Measurements from ENCODE around the gene KRT9. TPM values are rescaled to one million over a fixed set of nuclear protein-coding genes. Genes with fewer than 3 reads are reported as not detected.

KRT9 gene
- total RNA-seq, 1 experiment from 2014 or later, result not detected

GRCh38 chr17:41533613-41534012 lies 38.2 kb downstream of the KRT9 start:
- CTCF ChIA-PET, result no interaction called here
- no peak for DNase-seq (ENCODE audit: low spot score)
- no TSS peak for BruUV-seq (replicated peaks)

GRCh38 chr17:41532947-41533570 lies 38.8 kb downstream of the KRT9 start:
- no peak overlapping the region for H3K27ac ChIP-seq (ENCODE audit: low read depth, low read length, poor library complexity, severe bottlenecking)
- intact Hi-C loops (cut with micrococcal nuclease; ENCODE audit: unreplicated experiment), result no loop called here
- no peak overlapping the region for H3K4me3 ChIP-seq (ENCODE audit: low read depth, low read length, poor library complexity, severe bottlenecking)
- ChIA-PET POLR2A (ENCODE audit: low non-redundant PET) (no interaction called here), CTCF (no interaction called here)
- no peaks in the 10 kb centered on the region for H3K9me3 ChIP-seq (ENCODE audit: low read depth, low read length, poor library complexity, severe bottlenecking)
- no peaks in the 10 kb centered on the region for H3K4me1 ChIP-seq (ENCODE audit: insufficient read depth, low read length, poor library complexity, severe bottlenecking)
- H3K27me3 ChIP-seq (replicated peaks; ENCODE audit: insufficient read depth, low read depth, low read length, poor library complexity), result no peaks in the 10 kb centered on the region
- no peaks in the 10 kb centered on the region for H3K36me3 ChIP-seq (ENCODE audit: insufficient read depth, low read length, poor library complexity, severe bottlenecking)
- BruUV-seq (replicated peaks), result no TSS peak
- DNase-seq (ENCODE audit: low spot score), result no peak
- TF ChIP-seq EZH2 (IDR thresholded peaks at IDR 0.05; ENCODE audit: borderline replicate concordance, low read depth, low read length, poor library complexity, severe bottlenecking), result no peak
- TF ChIP-seq CTCF (conservative IDR thresholded peaks at IDR 0.05; ENCODE audit: low read depth, low read length), result no peak

More at GRCh38 chr17:41533613-41534012, 38.2 kb downstream of the KRT9 start:
- no peak for TF ChIP-seq EZH2 (IDR thresholded peaks at IDR 0.05; ENCODE audit: borderline replicate concordance, low read depth, low read length, poor library complexity, severe bottlenecking)
- TF ChIP-seq CTCF (conservative IDR thresholded peaks at IDR 0.05; ENCODE audit: low read depth, low read length), result no peak
- no peaks in the 10 kb centered on the region for H3K4me1 ChIP-seq (ENCODE audit: insufficient read depth, low read length, poor library complexity, severe bottlenecking)
- no peak overlapping the region for H3K4me3 ChIP-seq (ENCODE audit: low read depth, low read length, poor library complexity, severe bottlenecking)
- POLR2A ChIA-PET (ENCODE audit: low non-redundant PET), result no interaction called here
- H3K36me3 ChIP-seq (ENCODE audit: insufficient read depth, low read length, poor library complexity, severe bottlenecking), result no peaks in the 10 kb centered on the region
- intact Hi-C loops (cut with micrococcal nuclease; ENCODE audit: unreplicated experiment), result no loop called here
- no peaks in the 10 kb centered on the region for H3K9me3 ChIP-seq (ENCODE audit: low read depth, low read length, poor library complexity, severe bottlenecking)
- no peaks in the 10 kb centered on the region for H3K27me3 ChIP-seq (replicated peaks; ENCODE audit: insufficient read depth, low read depth, low read length, poor library complexity)
- no peak overlapping the region for H3K27ac ChIP-seq (ENCODE audit: low read depth, low read length, poor library complexity, severe bottlenecking)

- ChIA-PET CTCF (no interaction called here), POLR2A (ENCODE audit: low non-redundant PET) (no interaction called here)
- Histone ChIP-seq H3K4me3 (ENCODE audit: low read depth, low read length, poor library complexity, severe bottlenecking) (no peak overlapping the region), H3K36me3 (ENCODE audit: insufficient read depth, low read length, poor library complexity, severe bottlenecking) (no peaks in the 10 kb centered on the region), H3K4me1 (ENCODE audit: insufficient read depth, low read length, poor library complexity, severe bottlenecking) (no peaks in the 10 kb centered on the region), H3K9me3 (ENCODE audit: low read depth, low read length, poor library complexity, severe bottlenecking) (no peaks in the 10 kb centered on the region), H3K27me3 (replicated peaks; ENCODE audit: insufficient read depth, low read depth, low read length, poor library complexity) (no peaks in the 10 kb centered on the region), H3K27ac (ENCODE audit: low read depth, low read length, poor library complexity, severe bottlenecking) (no peak overlapping the region)
- BruUV-seq (replicated peaks), result no TSS peak
- no peak for DNase-seq (ENCODE audit: low spot score)
- TF ChIP-seq CTCF (conservative IDR thresholded peaks at IDR 0.05; ENCODE audit: low read depth, low read length), result no peak
- TF ChIP-seq EZH2 (IDR thresholded peaks at IDR 0.05; ENCODE audit: borderline replicate concordance, low read depth, low read length, poor library complexity, severe bottlenecking), result no peak
- intact Hi-C loops (cut with micrococcal nuclease; ENCODE audit: unreplicated experiment), result no loop called here
Measured at GRCh38 chr17:41531993-41532392, 39.9 kb downstream of the KRT9 start.
